NB4 (cell line): ENCODE results near the gene ZSWIM8.
"Not testable (repeated sequence)": the region's sequence is repeated elsewhere in the genome, so short reads cannot be mapped to it uniquely, and the experiment has no call there.

ENCODE experiments used
- MAX ChIP-seq: IDR thresholded peaks from 2 replicates; pipeline ENCODE4 v1.6.1; 2011; ENCODE audit warnings: low read depth, low read length
- POLR2A ChIP-seq: IDR thresholded peaks from 2 replicates; pipeline ENCODE4 v1.6.1; 2011; ENCODE audit warnings: mild to moderate bottlenecking; ENCODE audit not compliant: insufficient read length; ENCODE audit errors: extremely low read depth
- TF ChIP-seq, protein P1 (sequence below): IDR thresholded peaks from one replicate; pipeline ENCODE4 v1.5.1; 2012; ENCODE audit warnings: low read depth, low read length

DNA sequence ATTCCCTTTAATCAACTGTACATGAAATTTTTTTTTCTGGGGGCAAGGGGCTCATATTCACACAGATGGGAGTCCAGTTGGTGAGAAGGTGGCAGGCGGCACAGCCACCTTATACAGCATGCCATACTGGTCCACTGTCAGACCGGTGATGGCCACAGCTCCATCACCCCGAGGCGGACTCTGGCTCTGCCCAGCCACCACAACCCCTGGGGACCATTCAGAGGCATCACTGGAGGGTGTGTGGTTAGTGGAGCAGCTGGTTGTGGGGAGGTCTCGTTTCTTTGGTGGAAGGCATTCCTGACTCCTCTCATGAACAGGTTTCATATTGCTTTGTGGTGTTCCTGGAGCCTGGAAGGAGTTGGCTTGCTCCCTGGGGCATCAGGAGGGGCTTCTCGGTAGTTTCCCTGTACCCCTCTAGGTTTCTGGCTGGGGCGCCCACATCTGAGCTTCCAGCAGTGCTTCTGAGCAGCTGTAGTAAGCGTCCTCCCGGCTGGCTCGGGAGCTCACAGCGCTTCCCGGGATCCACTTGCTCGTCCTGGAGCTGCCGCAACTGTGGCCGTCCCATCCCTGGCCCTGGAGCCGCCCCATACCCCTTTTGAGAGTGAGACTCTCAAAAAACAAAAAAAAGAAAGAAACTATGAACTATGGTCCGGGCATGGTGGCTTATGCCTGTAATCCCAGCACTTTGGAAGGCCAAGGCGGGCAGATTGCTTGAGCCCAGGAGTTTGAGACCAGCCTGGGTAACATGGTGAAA lies 44.7 kb upstream of the ZSWIM8 start:
- TF ChIP-seq MAX, POLR2A: not testable (repeated sequence)
- TF ChIP-seq, protein P1, sequence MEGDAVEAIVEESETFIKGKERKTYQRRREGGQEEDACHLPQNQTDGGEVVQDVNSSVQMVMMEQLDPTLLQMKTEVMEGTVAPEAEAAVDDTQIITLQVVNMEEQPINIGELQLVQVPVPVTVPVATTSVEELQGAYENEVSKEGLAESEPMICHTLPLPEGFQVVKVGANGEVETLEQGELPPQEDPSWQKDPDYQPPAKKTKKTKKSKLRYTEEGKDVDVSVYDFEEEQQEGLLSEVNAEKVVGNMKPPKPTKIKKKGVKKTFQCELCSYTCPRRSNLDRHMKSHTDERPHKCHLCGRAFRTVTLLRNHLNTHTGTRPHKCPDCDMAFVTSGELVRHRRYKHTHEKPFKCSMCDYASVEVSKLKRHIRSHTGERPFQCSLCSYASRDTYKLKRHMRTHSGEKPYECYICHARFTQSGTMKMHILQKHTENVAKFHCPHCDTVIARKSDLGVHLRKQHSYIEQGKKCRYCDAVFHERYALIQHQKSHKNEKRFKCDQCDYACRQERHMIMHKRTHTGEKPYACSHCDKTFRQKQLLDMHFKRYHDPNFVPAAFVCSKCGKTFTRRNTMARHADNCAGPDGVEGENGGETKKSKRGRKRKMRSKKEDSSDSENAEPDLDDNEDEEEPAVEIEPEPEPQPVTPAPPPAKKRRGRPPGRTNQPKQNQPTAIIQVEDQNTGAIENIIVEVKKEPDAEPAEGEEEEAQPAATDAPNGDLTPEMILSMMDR = not testable (repeated sequence)
